H9 (cell line): ENCODE measurements around the gene MAPRE3. TPM values are rescaled to one million over a fixed set of nuclear protein-coding genes. Genes with fewer than 3 reads are reported as not detected.

Experiments used
- DNase-seq: peaks from one replicate; pipeline ENCODE4 v3.0.0-alpha.2; 2017
- H2AFZ ChIP-seq: one replicate; pipeline ENCODE4 v1.6.1; 2013; ENCODE audit warnings: mild to moderate bottlenecking, low read length, control low read depth, moderate library complexity
- H2AK5ac ChIP-seq: 2 replicates; pipeline ENCODE4 v1.6.1; 2013; ENCODE audit warnings: low read length, control low read depth, mixed read lengths; ENCODE audit not compliant: insufficient read length
- H2BK120ac ChIP-seq: one replicate; pipeline ENCODE4 v1.6.1; 2013; ENCODE audit warnings: low read depth, mild to moderate bottlenecking, low read length, control low read depth, inconsistent platforms; ENCODE audit not compliant: poor library complexity, severe bottlenecking
- H2BK12ac ChIP-seq: 2 replicates; pipeline ENCODE4 v1.6.1; 2013; ENCODE audit warnings: low read length, control low read depth, mixed read lengths, low read depth; ENCODE audit not compliant: insufficient read length
- H2BK15ac ChIP-seq: 2 replicates; pipeline ENCODE4 v1.6.1; 2013; ENCODE audit warnings: low read depth, low read length, control low read depth
- H2BK20ac ChIP-seq: one replicate; pipeline ENCODE4 v1.6.1; 2013; ENCODE audit warnings: low read depth, mild to moderate bottlenecking, low read length, control low read depth, inconsistent platforms; ENCODE audit not compliant: poor library complexity, severe bottlenecking
- H2BK5ac ChIP-seq: 2 replicates; pipeline ENCODE4 v1.6.1; 2013; ENCODE audit warnings: low read length, control low read depth, mixed read lengths; ENCODE audit not compliant: insufficient read length
- H3K14ac ChIP-seq: 2 replicates; pipeline ENCODE4 v1.6.1; 2013; ENCODE audit warnings: low read length, control low read depth; ENCODE audit not compliant: insufficient read depth
- H3K18ac ChIP-seq: 2 replicates; pipeline ENCODE4 v1.6.1; 2013; ENCODE audit warnings: low read depth, mild to moderate bottlenecking, mixed read lengths, low read length, control low read depth; ENCODE audit not compliant: insufficient read length
- H3K23ac ChIP-seq: 2 replicates; pipeline ENCODE4 v1.6.1; 2013; ENCODE audit warnings: low read length, control low read depth, mixed read lengths, low read depth; ENCODE audit not compliant: insufficient read length
- H3K23me2 ChIP-seq: 2 replicates; pipeline ENCODE4 v1.6.1; 2013; ENCODE audit warnings: low read depth, mild to moderate bottlenecking, mixed read lengths, low read length, control low read depth; ENCODE audit not compliant: insufficient read length, poor library complexity, severe bottlenecking
- H3K27ac ChIP-seq: 2 replicates; pipeline ENCODE4 v1.5.1; 2013; ENCODE audit warnings: low read length, control low read depth, mixed read lengths, low read depth; ENCODE audit not compliant: insufficient read length
- H3K27me3 ChIP-seq: 2 replicates; pipeline ENCODE4 v1.6.1; 2013; ENCODE audit warnings: low read length, control low read depth, inconsistent platforms; ENCODE audit not compliant: insufficient read depth
- H3K4ac ChIP-seq: 2 replicates; pipeline ENCODE4 v1.6.1; 2013; ENCODE audit warnings: low read depth, mild to moderate bottlenecking, control low read depth, inconsistent platforms, low read length, moderate library complexity
- H3K4me1 ChIP-seq: 2 replicates; pipeline ENCODE4 v1.6.1; 2013; ENCODE audit warnings: low read length, control low read depth, inconsistent platforms; ENCODE audit not compliant: insufficient read depth
- H3K4me2 ChIP-seq: 2 replicates; pipeline ENCODE4 v1.6.1; 2013; ENCODE audit warnings: low read length, control low read depth, mixed read lengths; ENCODE audit not compliant: insufficient read length, insufficient read depth
- H3K56ac ChIP-seq: 2 replicates; pipeline ENCODE4 v1.6.1; 2013; ENCODE audit warnings: low read depth, mild to moderate bottlenecking, mixed read lengths, low read length, control low read depth; ENCODE audit not compliant: insufficient read length
- H3K79me1 ChIP-seq: 2 replicates; pipeline ENCODE4 v1.6.1; 2013; ENCODE audit warnings: low read depth, mild to moderate bottlenecking, moderate library complexity, low read length, control low read depth, inconsistent platforms; ENCODE audit not compliant: insufficient read depth, poor library complexity, severe bottlenecking
- H3K79me2 ChIP-seq: 2 replicates; pipeline ENCODE4 v1.6.1; 2013; ENCODE audit warnings: low read length, control low read depth, inconsistent platforms; ENCODE audit not compliant: insufficient read depth
- H3K9ac ChIP-seq: 2 replicates; pipeline ENCODE4 v1.6.1; 2013; ENCODE audit warnings: low read length, control low read depth, mixed read lengths; ENCODE audit not compliant: insufficient read length; ENCODE audit errors: extremely low read depth
- H3K9me3 ChIP-seq: one replicate; pipeline ENCODE4 v1.6.1; 2013; ENCODE audit warnings: low read depth, low read length, inconsistent platforms; ENCODE audit not compliant: control insufficient read depth
- H3T11ph ChIP-seq: one replicate; pipeline ENCODE4 v1.6.1; 2013; ENCODE audit warnings: mild to moderate bottlenecking, low read length, control low read depth, inconsistent platforms
- H4K20me1 ChIP-seq: one replicate; pipeline ENCODE4 v1.6.1; 2013; ENCODE audit not compliant: control insufficient read depth, insufficient read length, insufficient read depth
- H4K5ac ChIP-seq: 2 replicates; pipeline ENCODE4 v1.6.1; 2013; ENCODE audit warnings: low read depth, mild to moderate bottlenecking, mixed read lengths, low read length, control low read depth; ENCODE audit not compliant: insufficient read length
- H4K8ac ChIP-seq: replicated peaks from 2 replicates; pipeline ENCODE4 v1.6.1; 2013; ENCODE audit warnings: low read length, control low read depth, mixed read lengths, low read depth; ENCODE audit not compliant: insufficient read length
- H4K91ac ChIP-seq: 2 replicates; pipeline ENCODE4 v1.6.1; 2013; ENCODE audit warnings: low read depth, mild to moderate bottlenecking, moderate library complexity, mixed read lengths, low read length, control low read depth; ENCODE audit not compliant: insufficient read length
- H3K27ac Mint-ChIP-seq, 3 experiments: 2 replicates in 2 of 3; 3 replicates in 1 of 3; pipeline ENCODE4 v1.8.0; 2020 to 2021; ENCODE audit warnings: mixed read lengths in 3 of 3, mild to moderate bottlenecking in 1 of 3, moderate library complexity in 1 of 3
- H3K27me3 Mint-ChIP-seq: 2 replicates; pipeline ENCODE4 v1.8.0; 2021; ENCODE audit warnings: low read depth, mild to moderate bottlenecking, moderate library complexity, mixed read lengths
- H3K36me3 Mint-ChIP-seq, 3 experiments: 2 replicates in 2 of 3; 3 replicates in 1 of 3; pipeline ENCODE4 v1.8.0; 2020 to 2021; ENCODE audit warnings: low read depth in 3 of 3, mixed read lengths in 3 of 3; ENCODE audit not compliant: insufficient read depth in 1 of 3
- H3K4me1 Mint-ChIP-seq, 2 experiments: 2 replicates each; pipeline ENCODE4 v1.8.0; 2020; ENCODE audit warnings: mixed read lengths in 2 of 2
- H3K4me3 Mint-ChIP-seq, 2 experiments: 2 replicates in 1 of 2; 3 replicates in 1 of 2; pipeline ENCODE4 v1.8.0; 2020 to 2021; ENCODE audit warnings: mild to moderate bottlenecking in 2 of 2, mixed read lengths in 2 of 2, moderate library complexity in 1 of 2
- H3K9me3 Mint-ChIP-seq, 2 experiments: 2 replicates in 1 of 2; 3 replicates in 1 of 2; pipeline ENCODE4 v1.8.0; 2020; ENCODE audit warnings: mild to moderate bottlenecking in 2 of 2, mixed read lengths in 2 of 2, moderate library complexity in 1 of 2
- WGBS: extraction: QIAGEN DNeasy Blood & Tissue Kit; methylation state at CpG from one replicate; pipeline ENCODE4 v1.1.7; 2013; ENCODE audit warnings: missing lambda C conversion rate, low lambda C conversion rate, mixed read lengths; ENCODE audit not compliant: insufficient read length; ENCODE audit errors: extremely low coverage; 5-methylcytosine and 5-hydroxymethylcytosine counted together
- total RNA-seq: library from RNA; stranded (reverse); gene quantifications from 2 replicates; pipeline ENCODE4 v1.2.1, GENCODE V29; 2021
- TF ChIP-seq, protein P1 (sequence below): fragments of 200-600 bp; sonication (generic); conservative IDR thresholded peaks from 3 replicates; pipeline ENCODE4 v1.8.0; 2021; ENCODE audit warnings: antibody characterized with exemption, mild to moderate bottlenecking

MAPRE3 gene
- total RNA-seq, 1 experiment from 2014 or later: 2.0 TPM

DNA sequence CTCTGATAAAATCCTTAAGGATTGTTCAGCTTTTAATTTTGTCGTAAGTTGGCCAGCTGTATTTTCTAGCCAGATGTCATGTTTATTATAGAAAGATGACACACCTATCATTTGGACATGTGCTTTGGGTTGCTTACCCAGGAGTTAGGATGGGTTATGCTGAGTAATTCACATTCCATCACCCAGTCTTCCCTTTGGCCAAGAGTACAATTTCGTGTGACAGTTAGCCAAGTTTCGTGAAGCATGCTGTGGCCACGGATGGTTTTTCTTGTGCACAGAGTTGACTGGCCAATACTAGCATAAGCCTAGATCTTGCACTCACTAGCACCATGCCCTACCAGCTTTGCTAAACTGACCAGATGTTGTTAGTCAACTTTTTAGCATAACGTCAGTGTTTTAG, 5.8 kb downstream of the MAPRE3 start:
- H3K9me3 Mint-ChIP-seq: no peaks in the 10 kb centered on the region
- H3K23me2 ChIP-seq: peaks cover 2% of the 10 kb centered on the region
- H3K4me3 Mint-ChIP-seq: no peak overlapping the region
- H4K8ac ChIP-seq: no peak overlapping the region
- no peaks in the 10 kb centered on the region for H3K9me3 ChIP-seq
- H3K4me1 ChIP-seq: peaks cover 7% of the 10 kb centered on the region
- peaks cover 31% of the 10 kb centered on the region for H3K27me3 Mint-ChIP-seq
- no peak overlapping the region for H3K27ac Mint-ChIP-seq
- H2BK20ac ChIP-seq: no peak overlapping the region
- no peaks in the 10 kb centered on the region for H3K79me1 ChIP-seq
- H2AK5ac ChIP-seq: no peak overlapping the region
- H3K14ac ChIP-seq: no peak overlapping the region
- no CpG with 5 or more reads among the region's 5 CpGs for WGBS
- H3K36me3 Mint-ChIP-seq: no peaks in the 10 kb centered on the region
- H3K23ac ChIP-seq: no peak overlapping the region
- no peak overlapping the region for H3K4me2 ChIP-seq
- DNase-seq: no peak
- no peak overlapping the region for H2BK12ac ChIP-seq
- no peak overlapping the region for H3K56ac ChIP-seq
- no peak overlapping the region for H2AFZ ChIP-seq
- H2BK5ac ChIP-seq: no peak overlapping the region
- no peaks in the 10 kb centered on the region for H4K20me1 ChIP-seq
- no peaks in the 10 kb centered on the region for H3K79me2 ChIP-seq
- no peak overlapping the region for H2BK15ac ChIP-seq
- no peak overlapping the region for H3K18ac ChIP-seq
- no peak overlapping the region for H4K91ac ChIP-seq
- no peak overlapping the region for H2BK120ac ChIP-seq
- no peak overlapping the region for H4K5ac ChIP-seq
- no peak overlapping the region for H3K9ac ChIP-seq
- peaks cover 3% of the 10 kb centered on the region; the same call in 1 of the 2 replicates for H3K27me3 ChIP-seq
- H3K4me1 Mint-ChIP-seq: peaks cover 14 to 25% of the 10 kb centered on the region in 2 experiments
- H3K4ac ChIP-seq: no peak overlapping the region
- H3K27ac ChIP-seq: no peak overlapping the region
- H3T11ph ChIP-seq: no peak overlapping the region
- TF ChIP-seq, protein P1, sequence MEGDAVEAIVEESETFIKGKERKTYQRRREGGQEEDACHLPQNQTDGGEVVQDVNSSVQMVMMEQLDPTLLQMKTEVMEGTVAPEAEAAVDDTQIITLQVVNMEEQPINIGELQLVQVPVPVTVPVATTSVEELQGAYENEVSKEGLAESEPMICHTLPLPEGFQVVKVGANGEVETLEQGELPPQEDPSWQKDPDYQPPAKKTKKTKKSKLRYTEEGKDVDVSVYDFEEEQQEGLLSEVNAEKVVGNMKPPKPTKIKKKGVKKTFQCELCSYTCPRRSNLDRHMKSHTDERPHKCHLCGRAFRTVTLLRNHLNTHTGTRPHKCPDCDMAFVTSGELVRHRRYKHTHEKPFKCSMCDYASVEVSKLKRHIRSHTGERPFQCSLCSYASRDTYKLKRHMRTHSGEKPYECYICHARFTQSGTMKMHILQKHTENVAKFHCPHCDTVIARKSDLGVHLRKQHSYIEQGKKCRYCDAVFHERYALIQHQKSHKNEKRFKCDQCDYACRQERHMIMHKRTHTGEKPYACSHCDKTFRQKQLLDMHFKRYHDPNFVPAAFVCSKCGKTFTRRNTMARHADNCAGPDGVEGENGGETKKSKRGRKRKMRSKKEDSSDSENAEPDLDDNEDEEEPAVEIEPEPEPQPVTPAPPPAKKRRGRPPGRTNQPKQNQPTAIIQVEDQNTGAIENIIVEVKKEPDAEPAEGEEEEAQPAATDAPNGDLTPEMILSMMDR: no peak
